GM08714 (cell line): ENCODE measurements around the gene CPZ.

ENCODE experiments used
- H3K4me3 ChIP-seq: fragments of 200-500 bp; sonication (Bioruptor generic); 2 replicates; pipeline ENCODE4 v1.5.1; 2014; ENCODE audit warnings: mild to moderate bottlenecking, low read length, inconsistent platforms
- ZNF274 ChIP-seq: IDR thresholded peaks from 2 replicates; pipeline ENCODE4 v1.6.1; 2012; ENCODE audit warnings: mild to moderate bottlenecking, low read depth, low read length

The CPZ gene

DNA sequence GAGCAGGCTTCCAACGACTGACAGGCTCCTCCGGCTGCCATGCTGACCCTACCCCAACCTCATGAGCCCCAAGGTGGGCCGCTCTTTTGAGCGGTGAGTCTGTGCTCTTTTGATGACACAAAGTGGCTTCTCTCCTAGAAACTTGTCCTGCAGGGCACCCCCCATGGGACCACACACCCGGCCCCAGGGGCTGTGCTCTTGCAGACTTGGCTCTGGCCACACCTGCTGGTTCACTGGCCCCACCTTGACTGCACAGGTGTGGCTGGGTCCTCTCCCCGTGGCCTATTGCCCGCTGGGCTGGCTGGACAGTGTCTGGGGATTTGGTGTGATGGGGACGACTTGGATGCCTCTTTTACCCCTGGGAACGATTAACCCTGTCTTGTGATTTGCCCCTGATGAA, 1.5 kb upstream of the CPZ start:
- no peak overlapping the region for H3K4me3 ChIP-seq
- no peak for TF ChIP-seq ZNF274

DNA sequence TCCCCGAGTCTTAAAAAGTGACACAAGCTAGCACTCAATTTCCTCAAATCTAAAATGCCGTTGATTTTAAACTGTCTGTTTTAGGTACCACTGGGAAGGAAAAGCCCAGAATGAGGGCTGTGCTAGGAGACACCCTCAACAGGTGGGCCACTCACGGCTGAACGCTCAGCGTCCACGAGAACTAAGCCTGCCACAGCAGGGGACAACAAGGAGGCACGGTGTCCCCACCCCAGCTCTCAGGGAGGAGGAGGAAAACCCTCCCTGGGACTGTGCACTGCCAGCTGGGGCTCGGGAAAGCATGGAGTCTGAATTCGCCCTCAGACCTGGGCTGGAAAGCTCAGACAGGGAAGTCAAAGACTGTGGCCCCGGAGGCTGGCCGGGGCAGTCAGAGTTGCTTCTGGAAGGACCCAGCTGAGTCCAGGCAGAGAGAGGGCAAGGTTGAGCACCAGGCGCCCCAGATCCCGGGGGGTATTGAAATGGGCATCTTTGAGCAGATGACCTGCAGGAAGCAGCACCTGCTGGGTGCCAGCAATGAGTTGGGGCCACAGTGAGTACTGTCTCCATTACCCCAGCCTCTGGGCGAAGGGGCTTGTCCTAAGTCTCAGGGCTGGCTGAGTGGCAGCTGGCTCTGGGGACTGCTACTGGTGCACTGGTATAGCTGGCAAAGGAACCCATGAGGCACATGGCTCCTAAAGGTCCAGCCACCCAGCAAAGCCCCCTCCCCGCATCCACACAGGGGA, 769 bp upstream of the CPZ start:
- TF ChIP-seq ZNF274: no peak
- no peak overlapping the region for H3K4me3 ChIP-seq

DNA sequence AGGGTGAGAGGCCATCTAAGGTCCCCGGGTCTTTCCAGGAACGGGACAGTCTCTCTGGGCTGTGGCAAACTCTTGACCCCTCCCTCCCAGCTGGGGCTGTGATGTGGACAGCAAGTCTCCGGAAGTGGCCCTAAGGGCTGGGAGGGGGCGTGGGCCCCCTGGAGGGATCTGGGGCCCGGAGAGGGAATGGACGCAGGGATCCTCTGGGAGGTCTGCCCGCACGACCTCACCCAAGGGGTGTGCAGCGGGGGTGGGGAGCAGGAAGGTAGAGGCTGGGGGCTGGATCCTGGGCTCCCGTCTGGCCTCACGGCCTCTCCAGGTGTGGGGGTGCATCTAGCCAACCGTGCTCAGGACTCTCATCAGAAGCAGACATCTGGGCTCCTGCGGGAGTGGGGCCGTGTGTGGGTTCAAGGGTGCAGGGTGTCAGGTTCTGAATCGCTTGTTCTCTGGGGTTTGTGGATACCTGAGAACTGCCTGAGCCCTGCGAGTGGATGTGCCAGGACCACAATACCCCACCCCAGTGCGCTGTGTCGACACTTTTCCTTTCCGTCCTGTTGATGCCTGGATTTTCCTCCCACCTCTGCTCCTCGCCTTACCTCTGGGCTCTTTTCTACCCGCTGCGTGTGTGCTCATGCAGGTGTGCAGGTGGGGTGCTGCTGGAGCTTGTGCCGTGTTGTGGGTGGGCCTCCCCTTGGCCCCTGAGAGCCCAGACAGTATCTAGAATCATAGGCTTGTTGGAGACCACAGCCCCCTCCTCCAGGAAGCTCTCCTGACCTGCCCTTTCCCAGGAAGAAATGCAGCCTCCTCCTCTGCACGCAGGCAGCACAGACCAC, 915 bp downstream of the CPZ start:
- no peak for TF ChIP-seq ZNF274
- no peak overlapping the region for H3K4me3 ChIP-seq

DNA sequence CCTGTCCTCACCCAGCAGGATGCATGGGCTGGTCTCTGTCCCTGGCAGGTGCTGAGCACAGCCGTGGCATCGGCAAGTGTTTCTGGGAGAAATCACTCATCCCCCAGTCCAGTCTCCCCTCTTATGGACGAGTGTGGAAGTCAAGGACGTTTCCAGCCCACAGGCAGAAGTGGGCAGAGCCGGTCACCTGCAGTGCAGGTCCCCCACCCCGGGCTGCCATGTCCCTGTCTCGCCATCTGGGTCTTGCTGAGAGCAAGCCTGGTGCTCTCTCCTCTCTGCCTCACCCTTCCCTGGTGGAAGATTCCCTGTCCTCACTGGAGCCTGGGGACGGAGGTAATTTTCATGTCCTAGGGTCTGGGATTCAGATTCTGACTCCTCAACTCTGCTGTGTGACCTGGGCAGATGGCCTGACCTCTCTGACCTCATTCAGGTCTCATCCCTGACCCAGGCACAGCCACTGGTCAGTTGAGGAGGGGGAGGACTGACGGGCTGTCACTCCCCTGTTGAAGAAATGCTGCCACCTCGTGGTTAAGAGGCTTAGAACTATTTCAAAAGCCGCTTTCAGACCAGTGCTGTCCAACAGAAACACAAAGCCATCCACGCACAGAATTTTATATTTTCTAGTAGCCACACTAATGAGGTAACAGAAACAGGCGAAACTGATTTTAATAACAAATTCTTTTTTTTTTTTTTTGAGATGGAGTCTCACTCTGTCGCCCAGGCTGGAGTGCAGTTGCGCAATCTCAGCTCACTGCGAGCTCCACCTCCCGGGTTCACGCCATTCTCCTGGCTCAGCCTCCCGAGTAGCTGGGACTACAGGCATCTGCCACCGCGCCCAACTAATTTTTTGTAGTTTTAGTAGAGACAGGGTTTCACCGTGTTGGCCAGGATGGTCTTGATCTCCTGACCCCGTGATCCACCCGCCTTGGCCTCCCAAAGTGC, 1.8 kb downstream of the CPZ start:
- no peak overlapping the region for H3K4me3 ChIP-seq
- no peak for TF ChIP-seq ZNF274

DNA sequence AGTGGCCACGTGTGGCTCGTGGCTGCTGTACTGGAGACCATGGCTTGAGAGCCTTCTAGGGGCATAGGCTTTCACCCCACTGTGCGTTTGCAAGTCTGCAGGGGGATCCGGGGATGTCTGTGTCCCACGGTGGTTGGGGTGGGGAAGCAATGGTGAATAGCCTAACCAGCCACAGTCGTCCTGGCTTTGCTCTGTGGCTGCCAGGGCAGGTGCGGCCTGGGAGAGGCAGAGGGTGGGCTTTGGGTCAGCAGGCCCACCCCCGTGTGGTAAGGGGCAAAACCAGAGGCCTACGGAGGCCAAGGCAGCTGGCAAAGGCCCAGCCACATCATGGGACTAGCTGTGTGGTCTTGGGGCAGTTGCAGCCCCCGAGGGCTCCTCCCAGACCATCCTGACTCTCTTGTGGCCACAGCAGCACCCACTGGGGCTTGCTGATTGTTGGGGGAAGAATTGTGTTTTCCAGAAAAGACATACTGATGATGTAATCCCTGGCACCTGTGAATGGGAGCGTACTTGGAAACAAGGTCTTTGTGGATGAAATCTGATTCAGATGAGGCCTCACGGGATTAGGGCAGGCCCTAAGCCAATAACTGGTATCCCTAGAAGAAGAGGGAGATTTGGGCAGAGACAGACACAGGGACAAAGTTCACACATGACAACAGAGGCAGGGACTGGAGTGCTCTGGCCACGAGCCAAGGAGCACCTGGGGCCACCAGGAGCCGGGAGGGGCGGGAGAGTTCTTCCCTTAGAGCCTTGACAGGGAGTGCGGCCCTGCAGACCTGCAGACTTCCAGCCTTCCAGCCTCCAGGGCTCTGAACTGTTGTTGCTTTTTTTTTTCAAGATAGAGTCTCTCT, 2.9 kb downstream of the CPZ start:
- TF ChIP-seq ZNF274: no peak
- H3K4me3 ChIP-seq: no peak overlapping the region

DNA sequence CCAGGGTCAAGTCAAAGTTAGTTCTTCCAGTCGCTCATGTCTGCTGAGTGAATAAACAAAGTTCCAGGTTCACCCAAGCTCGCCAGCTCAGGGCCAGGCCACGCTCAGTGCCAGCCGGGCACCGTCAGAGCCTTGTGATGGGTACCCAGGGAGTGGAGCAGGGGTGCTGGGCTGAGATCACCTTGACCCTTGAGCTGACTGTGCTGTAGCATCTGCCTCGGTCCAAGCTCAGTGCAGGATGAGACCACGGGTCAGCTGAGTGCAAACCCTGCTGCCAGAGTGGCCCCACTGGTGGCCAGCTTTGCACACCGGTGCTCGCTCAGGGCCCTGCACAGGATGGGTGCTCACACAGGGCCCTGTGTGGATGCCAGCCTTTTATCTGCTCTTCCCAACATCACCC, 4.3 kb downstream of the CPZ start:
- no peak overlapping the region for H3K4me3 ChIP-seq
- no peak for TF ChIP-seq ZNF274

DNA sequence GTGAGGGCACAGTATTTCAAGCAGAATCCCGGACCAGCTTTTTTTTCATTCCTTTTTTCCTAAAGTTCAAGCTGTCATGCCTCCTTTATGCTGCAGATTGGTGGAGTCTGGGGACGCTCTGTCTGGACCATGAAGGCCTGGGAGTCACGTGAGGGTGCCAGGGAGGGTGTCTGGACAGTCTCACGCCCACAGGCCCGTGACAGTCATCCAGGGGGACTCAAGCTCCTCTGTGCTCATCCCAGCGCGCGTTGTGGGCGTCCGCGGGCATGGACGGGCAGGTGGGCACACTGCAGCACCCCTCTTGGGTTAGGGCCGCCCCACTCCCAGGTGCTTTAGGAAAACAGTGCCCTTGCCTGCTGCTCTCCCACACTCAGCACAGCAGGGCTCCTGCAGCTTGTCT, 4.8 kb downstream of the CPZ start:
- no peak for TF ChIP-seq ZNF274
- H3K4me3 ChIP-seq: no peak overlapping the region

DNA sequence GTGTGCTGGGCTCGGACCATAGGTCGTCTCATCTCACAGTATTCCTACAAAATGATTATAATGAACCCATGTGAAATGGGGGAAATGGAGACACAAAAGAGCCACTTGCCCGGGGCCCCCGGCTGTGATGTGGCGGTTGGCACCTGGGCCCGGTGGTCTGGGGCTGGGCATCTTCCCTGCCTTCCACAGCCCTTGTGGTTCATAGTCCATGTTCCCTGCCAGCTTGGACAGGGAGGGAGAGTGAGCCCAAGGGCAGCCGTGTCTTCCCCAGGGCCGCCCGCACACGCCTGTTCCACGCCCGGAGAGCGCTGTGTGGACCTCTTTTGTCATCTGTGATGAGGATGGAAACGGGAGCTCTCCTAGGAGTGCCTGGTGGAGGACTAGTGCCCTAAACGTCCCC, 5.2 kb downstream of the CPZ start:
- TF ChIP-seq ZNF274: no peak
- H3K4me3 ChIP-seq: no peak overlapping the region

DNA sequence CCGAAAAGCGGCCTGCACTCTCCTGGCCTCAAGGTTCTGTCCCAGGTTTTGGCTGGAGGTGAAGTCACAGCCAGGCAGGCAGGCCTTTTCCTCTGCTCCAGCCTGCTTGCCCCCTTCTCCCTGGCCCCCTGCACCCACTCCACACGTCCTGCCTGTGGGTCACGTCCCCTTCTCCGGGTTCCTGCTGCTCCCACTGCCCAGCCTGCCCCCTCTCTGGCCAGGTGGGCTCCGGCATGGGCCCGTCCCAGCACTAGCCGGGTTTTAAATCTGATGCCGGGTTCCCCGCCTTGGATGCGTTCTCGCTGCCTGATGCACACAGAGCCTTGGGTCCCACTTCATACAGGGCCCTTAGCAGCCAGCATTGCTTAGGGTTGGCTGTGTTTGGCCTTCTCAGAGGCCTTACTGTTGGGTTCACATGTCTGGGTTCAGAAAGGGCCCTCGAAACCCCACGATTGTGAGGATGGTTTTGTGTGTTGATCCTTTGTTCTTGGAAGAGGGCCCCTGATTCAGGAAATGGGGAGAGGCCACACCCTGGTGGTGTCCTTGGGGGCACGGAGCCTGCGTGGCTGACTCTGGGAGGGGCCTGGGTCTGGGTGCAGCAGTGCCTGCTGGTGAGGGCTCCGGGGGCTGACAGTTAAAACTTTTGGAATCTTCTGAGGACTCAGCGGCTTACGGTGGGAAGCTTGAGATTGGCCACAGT, 6.0 kb downstream of the CPZ start:
- no peak overlapping the region for H3K4me3 ChIP-seq
- TF ChIP-seq ZNF274: no peak

DNA sequence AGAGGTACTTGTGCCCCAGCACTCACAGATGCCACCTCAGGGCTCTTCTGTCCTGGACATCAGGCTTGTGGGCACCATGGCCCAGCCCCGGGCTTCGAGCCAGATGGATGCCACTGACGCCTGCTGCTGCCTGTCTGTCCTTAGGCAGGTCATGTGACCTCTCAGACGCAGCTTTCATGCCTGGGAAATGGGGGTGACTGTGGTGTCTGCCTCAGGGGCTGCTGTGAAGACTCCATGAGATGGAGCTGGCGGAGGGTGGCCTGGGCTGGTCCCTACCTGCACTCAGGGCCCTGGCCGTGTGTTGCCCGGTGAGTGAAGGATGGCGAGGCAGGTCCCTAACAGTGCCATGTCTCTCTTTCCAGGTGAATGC, 6.5 kb downstream of the CPZ start:
- no peak for TF ChIP-seq ZNF274
- H3K4me3 ChIP-seq: no peak overlapping the region

DNA sequence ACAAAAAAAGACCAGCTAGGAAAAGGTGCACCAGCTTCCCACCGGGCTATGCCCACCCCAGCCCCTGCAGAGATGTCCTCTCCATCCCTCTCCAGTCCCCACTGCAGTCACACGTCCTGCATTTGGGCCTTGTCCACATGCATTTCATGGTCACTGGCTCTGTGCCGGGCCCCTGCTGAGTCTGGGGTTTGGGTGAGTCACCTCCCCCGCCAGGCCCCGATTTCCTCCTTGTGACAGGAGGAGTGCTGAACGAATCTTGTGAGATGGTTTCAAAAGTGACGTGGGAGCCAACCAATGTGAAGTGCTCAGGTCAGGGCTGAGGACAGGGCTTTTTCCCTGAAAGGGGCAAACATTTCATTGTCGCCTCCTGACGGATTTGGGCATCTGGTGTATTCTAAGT, 7.1 kb downstream of the CPZ start:
- TF ChIP-seq ZNF274: no peak
- H3K4me3 ChIP-seq: no peak overlapping the region

DNA sequence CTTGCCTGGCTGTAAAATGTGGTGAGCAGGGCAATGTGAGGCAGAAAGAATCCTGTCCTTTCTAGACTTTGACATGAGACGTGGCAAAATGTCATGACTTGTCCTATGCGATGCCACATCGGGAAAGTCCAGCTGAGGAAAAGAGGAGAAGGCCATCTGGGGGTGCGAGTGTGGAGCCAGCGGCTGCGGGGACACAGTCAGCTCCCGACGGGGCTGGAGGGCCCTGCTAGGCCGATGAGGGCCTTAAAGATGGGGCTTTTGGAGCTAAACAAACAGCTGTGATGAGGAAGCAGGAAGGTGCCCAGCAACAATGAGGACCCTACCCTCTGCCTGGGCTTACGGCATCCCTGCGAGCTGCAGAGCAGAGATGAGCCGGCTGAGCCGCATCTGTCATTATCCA, 7.7 kb downstream of the CPZ start:
- H3K4me3 ChIP-seq: no peak overlapping the region
- no peak for TF ChIP-seq ZNF274

DNA sequence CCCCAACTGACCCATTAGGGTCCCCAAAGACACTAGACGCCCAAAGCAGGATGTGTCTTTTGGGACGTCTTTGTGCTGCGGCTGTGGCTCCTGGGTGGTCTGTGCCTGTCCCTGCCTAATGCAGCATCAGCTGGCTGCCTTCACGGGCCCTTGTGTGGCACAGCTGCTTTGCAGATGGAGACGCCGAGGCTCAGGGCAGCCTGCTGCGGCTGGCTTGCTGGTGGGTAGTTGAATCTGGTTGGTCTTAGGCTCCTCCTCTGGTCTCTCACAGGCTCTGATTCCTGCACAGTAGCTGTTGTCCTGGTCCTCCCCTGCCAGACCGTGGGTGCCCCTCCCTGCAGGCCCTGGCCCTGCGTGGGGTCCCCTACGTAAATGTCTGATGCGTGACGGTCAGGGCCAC, 8.1 kb downstream of the CPZ start:
- TF ChIP-seq ZNF274: no peak
- no peak overlapping the region for H3K4me3 ChIP-seq

DNA sequence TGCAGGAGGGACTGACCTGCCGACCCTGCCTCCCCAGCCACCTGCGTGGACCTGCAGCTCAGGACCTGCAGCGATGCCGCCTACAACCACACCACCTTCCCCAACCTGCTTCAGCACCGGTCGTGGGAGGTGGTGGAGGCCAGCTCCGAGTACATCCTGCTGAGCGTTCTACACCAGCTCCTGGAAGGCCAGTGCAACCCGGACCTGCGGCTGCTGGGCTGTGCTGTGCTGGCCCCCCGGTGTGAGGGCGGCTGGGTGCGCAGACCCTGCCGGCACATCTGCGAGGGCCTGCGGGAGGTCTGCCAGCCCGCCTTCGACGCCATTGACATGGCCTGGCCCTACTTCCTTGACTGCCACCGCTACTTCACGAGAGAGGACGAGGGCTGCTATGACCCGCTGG, 8.5 kb downstream of the CPZ start:
- H3K4me3 ChIP-seq: no peak overlapping the region
- no peak for TF ChIP-seq ZNF274
